Left lung (tissue), 10 donors: ENCODE results near the gene RGS7. TPM values are rescaled to one million over a fixed set of nuclear protein-coding genes. Genes with fewer than 3 reads are reported as not detected.

Source experiments
- ATAC-seq: fragments of 200-7000 bp; cut with Tn5 transposase; one replicate; pipeline ENCODE4 v1.9.1; 2020; ENCODE audit warnings: moderate library complexity
- DNase-seq, 4 donors: peaks; one replicate each; pipeline ENCODE4 v3.0.0-alpha.2; 2013 to 2020
- H3K27ac ChIP-seq, 2 donors: fragments of 200-600 bp; sonication (generic) in 1 of 2; one replicate each; pipeline versions ENCODE4 v1.5.0 to v1.8.0; 2020 to 2021
- H3K27me3 ChIP-seq, 2 donors: fragments of 200-600 bp; sonication (generic) in 1 of 2; one replicate each; pipeline versions ENCODE4 v1.5.0 to v1.8.0; 2020 to 2021
- H3K36me3 ChIP-seq, 2 donors: fragments of 200-600 bp; sonication (generic) in 1 of 2; one replicate each; pipeline versions ENCODE4 v1.5.0 to v1.8.0; 2020 to 2021
- H3K4me1 ChIP-seq, 2 donors: fragments of 200-600 bp; one replicate each; pipeline ENCODE4 v1.8.0; 2021
- H3K4me3 ChIP-seq, 2 donors: fragments of 200-600 bp; sonication (generic) in 1 of 2; one replicate each; pipeline versions ENCODE4 v1.5.0 to v1.8.0; 2020 to 2021; ENCODE audit warnings: mild to moderate bottlenecking in 1 of 2
- H3K9me3 ChIP-seq, 2 donors: fragments of 200-600 bp; sonication (generic) in 1 of 2; one replicate each; pipeline versions ENCODE4 v1.5.0 to v1.8.0; 2020 to 2021
- CTCF ChIP-seq, 2 donors: fragments of 200-600 bp; sonication (generic) in 1 of 2; IDR thresholded peaks; one replicate each; pipeline versions ENCODE4 v1.5.0 to v1.8.0; 2021; ENCODE audit warnings: antibody characterized with exemption in 2 of 2
- intact Hi-C, 2 donors: fragments of 100-400 bp; cut with DNase I; formaldehyde crosslinking; loops; one replicate each; pipeline versions ENCODE4 v1.11.2 to v1.14.2; 2022
- polyA plus RNA-seq, 6 donors: library from polyadenylated mRNA; unstranded; fragments of 120-200 nt; gene quantifications; one replicate each; pipeline ENCODE4 v1.2.1, GENCODE V29; 2013; ENCODE audit not compliant: insufficient read length in 6 of 6
- total RNA-seq, 2 donors: library from RNA; stranded (reverse); fragmentation: NEBNext Ultra II Directional; extraction: Animal tissue kit (Norgen Biotek cat#: 25700); gene quantifications; one replicate each; pipeline ENCODE4 v1.2.1, GENCODE V29; 2021
- donor health status: DM: no; HTN: yes; CAD: no.
- donor health status: DM: no; HTN: no; CAD: no.

RGS7 gene
- total and polyA plus RNA-seq, 8 donors = 0.11 to 0.43 (median 0.30) TPM; not detected in 2

DNA sequence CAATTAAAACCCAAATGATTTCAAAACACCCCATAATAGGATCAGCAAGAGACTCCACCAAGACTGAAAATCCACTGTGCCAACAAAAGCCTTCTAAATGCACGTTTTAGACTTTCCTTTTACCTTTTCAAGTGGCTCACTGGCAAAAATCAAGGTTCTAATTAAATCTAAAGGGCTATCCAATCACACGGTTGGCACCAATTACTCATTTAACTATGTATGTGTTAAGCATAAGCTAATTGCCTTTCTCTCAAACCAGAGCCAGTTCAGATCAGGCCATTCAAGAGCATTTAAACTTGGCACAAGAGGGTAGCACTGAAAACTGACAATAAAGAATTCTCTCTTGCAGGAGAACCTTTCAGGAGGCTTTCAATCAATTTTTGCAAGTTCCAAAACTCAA is 139.5 kb downstream of the RGS7 start:
- Histone ChIP-seq H3K9me3 (peaks cover 0 to 14% of the 10 kb centered on the region in 2 donors), H3K36me3 (no peaks in the 10 kb centered on the region), H3K4me1 (peaks cover 0 to 4% of the 10 kb centered on the region in 2 donors), H3K27me3 (no peaks in the 10 kb centered on the region), H3K4me3 (no peak overlapping the region), H3K27ac (no peak overlapping the region)
- no peak for ATAC-seq
- no peak for DNase-seq
- intact Hi-C loops = no loop called here
- no peak for TF ChIP-seq CTCF (IDR thresholded peaks at IDR 0.05)

DNA sequence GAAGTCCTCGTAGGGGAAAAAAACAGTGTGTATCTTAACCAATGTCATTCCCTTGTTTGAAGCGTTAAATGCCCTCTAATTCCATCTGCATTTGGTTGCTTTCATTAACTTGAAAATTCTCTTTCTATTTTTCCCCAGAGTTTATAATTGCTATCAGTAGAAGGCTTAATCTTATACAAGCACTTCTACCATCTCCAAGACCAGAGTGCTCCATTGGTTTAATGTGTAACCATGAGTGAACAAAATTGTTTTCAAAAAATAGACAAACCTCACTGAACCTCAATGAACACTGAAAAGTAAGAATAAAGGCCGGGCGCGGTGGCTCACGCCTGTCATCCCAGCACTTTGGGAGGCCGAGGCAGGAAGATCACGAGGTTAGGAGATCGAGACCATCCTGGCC is 141.3 kb downstream of the RGS7 start:
- Histone ChIP-seq H3K4me1 (peaks cover 0 to 4% of the 10 kb centered on the region in 2 donors), H3K4me3 (no peak overlapping the region), H3K36me3 (no peaks in the 10 kb centered on the region), H3K27ac (peak overlapping the region in 1 of 2 donors; percentile 33), H3K27me3 (no peaks in the 10 kb centered on the region), H3K9me3 (peaks cover 0 to 11% of the 10 kb centered on the region in 2 donors)
- intact Hi-C loops = no loop called here
- ATAC-seq (peak; percentile 74), DNase-seq (peak in 1 of 4 donors; percentile 30)
- TF ChIP-seq CTCF (IDR thresholded peaks at IDR 0.05) = no peak

- no peaks in the 10 kb centered on the region for H3K27me3 ChIP-seq
- no peaks in the 10 kb centered on the region for H3K36me3 ChIP-seq
- intact Hi-C loops = no loop called here
- H3K9me3 ChIP-seq = peaks cover 0 to 11% of the 10 kb centered on the region in 2 donors
- no peak overlapping the region for H3K4me3 ChIP-seq
- DNase-seq (peak in 1 of 4 donors; percentile 44), ATAC-seq (peak; percentile 88)
- TF ChIP-seq CTCF (IDR thresholded peaks at IDR 0.05) = no peak
- peaks cover 0 to 4% of the 10 kb centered on the region in 2 donors for H3K4me1 ChIP-seq
- H3K27ac ChIP-seq = peak overlapping the region in 1 of 2 donors; percentile 33
Measured at GRCh38 chr1:241215203-241215602, 141.8 kb downstream of the RGS7 start.

DNA sequence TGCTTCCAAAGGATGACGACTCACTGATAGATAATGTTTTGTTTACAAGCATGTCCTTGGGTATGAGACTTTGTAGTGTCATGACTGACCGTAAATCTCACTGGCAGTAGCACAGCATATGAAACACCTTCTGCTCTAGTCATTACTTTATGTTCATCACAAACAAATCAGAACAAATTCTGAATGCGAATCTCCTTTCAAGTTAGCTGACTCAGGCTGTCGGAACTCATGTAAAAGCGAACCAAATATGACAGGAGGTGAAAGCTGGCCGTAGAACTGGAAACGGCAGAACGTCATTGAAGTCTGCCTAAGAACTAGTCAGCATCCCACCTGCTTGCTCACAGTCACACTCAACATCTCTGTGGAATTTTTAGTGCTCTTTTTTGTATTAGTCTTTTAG is 143.9 kb downstream of the RGS7 start:
- no peak overlapping the region for H3K4me3 ChIP-seq
- H3K4me1 ChIP-seq = peaks cover 0 to 4% of the 10 kb centered on the region in 2 donors
- H3K9me3 ChIP-seq = peaks cover 0 to 13% of the 10 kb centered on the region in 2 donors
- peak; percentile 61 for ATAC-seq
- H3K36me3 ChIP-seq = no peaks in the 10 kb centered on the region
- H3K27ac ChIP-seq = no peak overlapping the region
- no peaks in the 10 kb centered on the region for H3K27me3 ChIP-seq
- intact Hi-C loops = no loop called here
- TF ChIP-seq CTCF (IDR thresholded peaks at IDR 0.05) = no peak
- DNase-seq = no peak

DNA sequence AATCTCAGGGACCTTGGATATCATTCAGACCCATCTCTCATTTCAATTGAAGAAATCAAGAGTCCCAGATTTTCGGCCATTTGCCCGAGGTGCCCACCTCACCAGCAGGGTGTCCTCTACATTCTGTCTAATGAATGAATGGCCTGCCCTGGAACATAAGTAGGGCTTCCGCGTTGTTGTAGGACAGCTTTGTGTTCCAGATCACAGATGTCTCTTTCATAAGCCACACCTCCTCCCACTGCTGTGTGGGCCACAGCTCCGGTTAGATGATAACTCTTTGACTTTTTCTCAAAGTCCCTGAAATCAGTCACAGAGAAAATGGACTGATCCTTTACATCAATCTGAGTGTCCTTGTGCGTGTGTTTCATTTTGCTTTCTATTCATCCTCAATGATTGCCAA is 144.4 kb downstream of the RGS7 start:
- H3K27ac ChIP-seq = no peak overlapping the region
- TF ChIP-seq CTCF (IDR thresholded peaks at IDR 0.05) = no peak
- H3K4me1 ChIP-seq = peaks cover 0 to 4% of the 10 kb centered on the region in 2 donors
- H3K27me3 ChIP-seq = no peaks in the 10 kb centered on the region
- H3K36me3 ChIP-seq = no peaks in the 10 kb centered on the region
- no peak for ATAC-seq
- intact Hi-C loops = no loop called here
- no peak overlapping the region for H3K4me3 ChIP-seq
- peaks cover 0 to 13% of the 10 kb centered on the region in 2 donors for H3K9me3 ChIP-seq
- no peak for DNase-seq
